Measurements from ENCODE around the gene PLA2G15.

Gene PLA2G15

DNA sequence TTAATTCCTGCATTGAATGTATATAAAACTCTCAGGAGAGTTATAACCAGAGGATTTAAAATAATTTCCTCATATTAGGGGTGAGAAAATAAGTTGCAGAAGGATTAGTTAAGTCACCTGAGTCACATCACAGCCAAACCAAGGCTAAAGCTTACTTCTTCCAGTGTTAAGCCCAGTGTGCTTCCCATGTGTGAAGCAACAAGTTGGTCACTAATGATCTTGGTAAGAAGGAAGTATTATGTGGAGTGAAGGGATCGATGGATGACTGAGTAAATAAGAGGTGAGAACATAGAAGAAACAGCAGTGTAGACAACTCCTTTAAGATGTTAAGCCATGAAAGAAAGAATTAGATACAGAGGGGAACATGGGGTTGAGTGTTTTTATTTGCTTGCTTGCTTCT is 29.9 kb upstream of the PLA2G15 start:
- TF ChIP-seq, protein P1, sequence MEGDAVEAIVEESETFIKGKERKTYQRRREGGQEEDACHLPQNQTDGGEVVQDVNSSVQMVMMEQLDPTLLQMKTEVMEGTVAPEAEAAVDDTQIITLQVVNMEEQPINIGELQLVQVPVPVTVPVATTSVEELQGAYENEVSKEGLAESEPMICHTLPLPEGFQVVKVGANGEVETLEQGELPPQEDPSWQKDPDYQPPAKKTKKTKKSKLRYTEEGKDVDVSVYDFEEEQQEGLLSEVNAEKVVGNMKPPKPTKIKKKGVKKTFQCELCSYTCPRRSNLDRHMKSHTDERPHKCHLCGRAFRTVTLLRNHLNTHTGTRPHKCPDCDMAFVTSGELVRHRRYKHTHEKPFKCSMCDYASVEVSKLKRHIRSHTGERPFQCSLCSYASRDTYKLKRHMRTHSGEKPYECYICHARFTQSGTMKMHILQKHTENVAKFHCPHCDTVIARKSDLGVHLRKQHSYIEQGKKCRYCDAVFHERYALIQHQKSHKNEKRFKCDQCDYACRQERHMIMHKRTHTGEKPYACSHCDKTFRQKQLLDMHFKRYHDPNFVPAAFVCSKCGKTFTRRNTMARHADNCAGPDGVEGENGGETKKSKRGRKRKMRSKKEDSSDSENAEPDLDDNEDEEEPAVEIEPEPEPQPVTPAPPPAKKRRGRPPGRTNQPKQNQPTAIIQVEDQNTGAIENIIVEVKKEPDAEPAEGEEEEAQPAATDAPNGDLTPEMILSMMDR (IDR thresholded peaks at IDR 0.05; ENCODE audit: low read depth, low read length, missing control alignments), result no peak
- no peak for DNase-seq (ENCODE audit: extremely low read depth, low read depth)
- no peak overlapping the region for H3K4me3 ChIP-seq (replicated peaks; ENCODE audit: low read depth, low read length)

- DNase-seq (ENCODE audit: extremely low read depth, low read depth), result no peak
- TF ChIP-seq, protein P1 (IDR thresholded peaks at IDR 0.05; ENCODE audit: low read depth, low read length, missing control alignments), result no peak
- H3K4me3 ChIP-seq (replicated peaks; ENCODE audit: low read depth, low read length), result no peak overlapping the region
Measured at GRCh38 chr16:68216240-68216639, 28.9 kb upstream of the PLA2G15 start.

- no peak overlapping the region for H3K4me3 ChIP-seq (replicated peaks; ENCODE audit: low read depth, low read length)
- no peak for DNase-seq (ENCODE audit: extremely low read depth, low read depth)
- TF ChIP-seq, protein P1 (IDR thresholded peaks at IDR 0.05; ENCODE audit: low read depth, low read length, missing control alignments), result no peak
Measured at GRCh38 chr16:68217506-68217905, 27.7 kb upstream of the PLA2G15 start.

- TF ChIP-seq, protein P1 (IDR thresholded peaks at IDR 0.05; ENCODE audit: low read depth, low read length, missing control alignments), result no peak
- DNase-seq (ENCODE audit: extremely low read depth, low read depth), result no peak
- no peak overlapping the region for H3K4me3 ChIP-seq (replicated peaks; ENCODE audit: low read depth, low read length)
Measured at GRCh38 chr16:68219725-68220351, 25.3 kb upstream of the PLA2G15 start.

GRCh38 chr16:68223072-68223471 is 22.1 kb upstream of the PLA2G15 start:
- no peak overlapping the region for H3K4me3 ChIP-seq (replicated peaks; ENCODE audit: low read depth, low read length)
- TF ChIP-seq, protein P1 (IDR thresholded peaks at IDR 0.05; ENCODE audit: low read depth, low read length, missing control alignments), result no peak
- no peak for DNase-seq (ENCODE audit: extremely low read depth, low read depth)

- H3K4me3 ChIP-seq (replicated peaks; ENCODE audit: low read depth, low read length), result no peak overlapping the region
- TF ChIP-seq, protein P1 (IDR thresholded peaks at IDR 0.05; ENCODE audit: low read depth, low read length, missing control alignments), result no peak
- no peak for DNase-seq (ENCODE audit: extremely low read depth, low read depth)
Measured at GRCh38 chr16:68226116-68226515, 19.1 kb upstream of the PLA2G15 start.

Data from HFF-Myc (cell line).